H1 (cell line): Measurements from ENCODE around the gene MPC1. TPM values are rescaled to one million over a fixed set of nuclear protein-coding genes. Genes with fewer than 3 reads are reported as not detected.

Experiments
- CTCF ChIA-PET: fragments of 300-600 bp; sonication (Branson Sonifier 250); formaldehyde crosslinking; loops from one replicate; lab custom pipeline; 2021; ENCODE audit not compliant: partially characterized antibody; lab: Charles Lee
- POLR2A ChIA-PET: fragments of 300-600 bp; sonication (Branson Sonifier 250); formaldehyde crosslinking; loops from one replicate; lab custom pipeline; 2021; ENCODE audit warnings: inconsistent platforms; ENCODE audit not compliant: partially characterized antibody; lab: Charles Lee
- DNase-seq, 2 experiments: peaks; one replicate each; pipeline versions ENCODE4 v3.0.0 to v3.0.0-alpha.2; 2010 to 2022; ENCODE audit warnings: low spot score in 2 of 2, low read depth in 1 of 2, mixed read lengths in 1 of 2
- FAIRE-seq: peaks from 2 replicates; lab custom pipeline; 2011; peaks lifted over from hg19 to GRCh38; lab: Jason Lieb, UNC
- H2AFZ ChIP-seq: 2 replicates; pipeline ENCODE4 v1.8.1; 2012; ENCODE audit warnings: low read length, inconsistent platforms
- H2AK5ac ChIP-seq: 2 replicates; pipeline ENCODE4 v1.6.1; 2013; ENCODE audit warnings: low read depth, low read length
- H2BK120ac ChIP-seq: replicated peaks from 2 replicates; pipeline ENCODE3; 2013; ENCODE audit warnings: low read depth, low read length, inconsistent platforms
- H2BK12ac ChIP-seq: 2 replicates; pipeline ENCODE4 v1.6.1; 2013; ENCODE audit warnings: low read depth, low read length
- H2BK15ac ChIP-seq: 2 replicates; pipeline ENCODE4 v1.6.1; 2013; ENCODE audit warnings: low read length
- H2BK20ac ChIP-seq: 2 replicates; pipeline ENCODE4 v1.6.1; 2013; ENCODE audit warnings: low read length
- H2BK5ac ChIP-seq: 2 replicates; pipeline ENCODE4 v1.6.1; 2013; ENCODE audit warnings: low read depth, low read length
- H3K14ac ChIP-seq: 2 replicates; pipeline ENCODE4 v1.6.1; 2013; ENCODE audit warnings: inconsistent platforms; ENCODE audit not compliant: insufficient read length
- H3K18ac ChIP-seq: 2 replicates; pipeline ENCODE4 v1.6.1; 2013; ENCODE audit warnings: low read length; ENCODE audit errors: extremely low read depth
- H3K23ac ChIP-seq: 2 replicates; pipeline ENCODE4 v1.6.1; 2013; ENCODE audit warnings: inconsistent platforms; ENCODE audit not compliant: insufficient read length
- H3K23me2 ChIP-seq: 2 replicates; pipeline ENCODE4 v1.6.1; 2013; ENCODE audit warnings: low read depth, low read length
- H3K27ac ChIP-seq: 2 replicates; pipeline ENCODE4 v1.6.1; 2011; ENCODE audit warnings: low read depth, low read length, inconsistent platforms
- H3K27me3 ChIP-seq, 4 experiments: replicated peaks in 1 of 4; 1 replicate in 1 of 4; 2 replicates in 3 of 4; pipeline versions ENCODE4 v1.6.1 to v1.8.1; 2011 to 2013; ENCODE audit warnings: low read length in 3 of 4, mild to moderate bottlenecking in 3 of 4, inconsistent platforms in 2 of 4, mixed read lengths in 2 of 4, moderate library complexity in 1 of 4; ENCODE audit not compliant: control insufficient read depth in 3 of 4, insufficient read depth in 3 of 4; ENCODE audit errors: extremely low read depth in 1 of 4
- H3K36me3 ChIP-seq, 4 experiments: 2 replicates each; pipeline versions ENCODE4 v1.6.1 to v1.8.1; 2011 to 2013; ENCODE audit warnings: mild to moderate bottlenecking in 4 of 4, low read length in 3 of 4, moderate library complexity in 2 of 4, control low read depth in 1 of 4, inconsistent platforms in 1 of 4; ENCODE audit not compliant: insufficient read depth in 4 of 4, control insufficient read depth in 2 of 4
- H3K4ac ChIP-seq: replicated peaks from 2 replicates; pipeline ENCODE3; 2013; ENCODE audit warnings: low read length, low read depth, mixed read lengths, inconsistent platforms; ENCODE audit not compliant: insufficient read length
- H3K4me1 ChIP-seq, 4 experiments: replicated peaks in 1 of 4; 1 replicate in 1 of 4; 2 replicates in 3 of 4; pipeline versions ENCODE4 v1.6.1 to v1.8.1; 2011 to 2013; ENCODE audit warnings: low read length in 3 of 4, inconsistent platforms in 2 of 4, mixed read lengths in 1 of 4; ENCODE audit not compliant: insufficient read depth in 4 of 4, control insufficient read depth in 3 of 4
- H3K4me2 ChIP-seq, 2 experiments: 2 replicates each; pipeline versions ENCODE4 v1.6.1 to v1.8.1; 2011 to 2013; ENCODE audit warnings: low read depth in 2 of 2, low read length in 2 of 2, control low read depth in 1 of 2, inconsistent platforms in 1 of 2, mild to moderate bottlenecking in 1 of 2; ENCODE audit not compliant: insufficient read depth in 1 of 2
- H3K4me3 ChIP-seq, 4 experiments: fragments of 200-600, 300-600 bp in 1 of 4; sonication (generic), shearing (Covaris generic), sonication (Bioruptor Twin) in 1 of 4; 2 replicates each; pipeline versions ENCODE4 v1.5.1 to v1.8.1; 2011 to 2016; ENCODE audit warnings: low read length in 4 of 4, low read depth in 3 of 4, control low read depth in 2 of 4, inconsistent platforms in 2 of 4, mild to moderate bottlenecking in 2 of 4, mixed read lengths in 1 of 4, moderate library complexity in 1 of 4; ENCODE audit not compliant: insufficient read depth in 2 of 4; ENCODE audit errors: extremely low read depth in 1 of 4
- H3K56ac ChIP-seq: replicated peaks from 2 replicates; pipeline ENCODE3; 2013; ENCODE audit warnings: low read depth, mild to moderate bottlenecking, mixed read lengths, low read length, inconsistent platforms; ENCODE audit not compliant: insufficient read length
- H3K79me1 ChIP-seq: 2 replicates; pipeline ENCODE4 v1.6.1; 2013; ENCODE audit warnings: low read depth, low read length, control low read depth
- H3K79me2 ChIP-seq, 2 experiments: 2 replicates each; pipeline versions ENCODE4 v1.6.1 to v1.8.1; 2012 to 2013; ENCODE audit warnings: low read length in 2 of 2, mild to moderate bottlenecking in 2 of 2, inconsistent platforms in 1 of 2; ENCODE audit not compliant: insufficient read depth in 2 of 2, control insufficient read depth in 1 of 2
- H3K9ac ChIP-seq, 4 experiments: replicated peaks in 1 of 4; 1 replicate in 1 of 4; 2 replicates in 3 of 4; pipeline versions ENCODE4 v1.6.1 to v1.8.1; 2011 to 2013; ENCODE audit warnings: low read depth in 3 of 4, low read length in 3 of 4, control low read depth in 2 of 4, mild to moderate bottlenecking in 2 of 4, moderate library complexity in 2 of 4, inconsistent platforms in 1 of 4; ENCODE audit errors: extremely low read depth in 1 of 4
- H3K9me3 ChIP-seq, 2 experiments: 2 replicates each; pipeline versions ENCODE4 v1.6.1 to v1.8.1; 2012 to 2013; ENCODE audit warnings: mild to moderate bottlenecking in 2 of 2, moderate library complexity in 2 of 2, control low read depth in 1 of 2, inconsistent platforms in 1 of 2, low read depth in 1 of 2, low read length in 1 of 2, mixed read lengths in 1 of 2; ENCODE audit not compliant: insufficient read depth in 2 of 2
- H4K20me1 ChIP-seq, 2 experiments: replicated peaks in 1 of 2; 2 replicates each; pipeline versions ENCODE3 to v1.8.1; 2011 to 2013; ENCODE audit warnings: inconsistent platforms in 2 of 2, low read length in 2 of 2, mild to moderate bottlenecking in 1 of 2; ENCODE audit not compliant: insufficient read depth in 2 of 2, control insufficient read depth in 1 of 2
- H4K5ac ChIP-seq: 2 replicates; pipeline ENCODE4 v1.6.1; 2013; ENCODE audit warnings: low read length, low read depth, mixed read lengths, inconsistent platforms; ENCODE audit not compliant: insufficient read length
- H4K8ac ChIP-seq: 2 replicates; pipeline ENCODE4 v1.8.0; 2013; ENCODE audit warnings: mild to moderate bottlenecking, moderate library complexity, low read length, inconsistent platforms; ENCODE audit not compliant: insufficient read depth; ENCODE audit errors: extremely low read depth
- H4K91ac ChIP-seq: replicated peaks from 2 replicates; pipeline ENCODE3; 2013; ENCODE audit warnings: low read length, mixed read lengths, inconsistent platforms; ENCODE audit not compliant: insufficient read length
- GTF2F1 ChIP-seq: IDR thresholded peaks from 2 replicates; pipeline ENCODE4 v1.6.1; 2012; ENCODE audit warnings: low read depth, low read length, improper control_type of control experiment, borderline replicate concordance
- WGBS, 2 experiments: shearing (Covaris generic) in 1 of 2; methylation state at CpG; one replicate each; pipeline versions ENCODE4 v1.1.6 to v1.1.7; 2013 to 2015; ENCODE audit warnings: low lambda C conversion rate in 2 of 2, mixed read lengths in 2 of 2, inconsistent platforms in 1 of 2, low coverage in 1 of 2, missing lambda C conversion rate in 1 of 2; ENCODE audit not compliant: insufficient replicate concordance in 2 of 2, insufficient coverage in 1 of 2, insufficient read length in 1 of 2; ENCODE audit errors: extremely low coverage in 1 of 2, missing lambda C conversion rate in 1 of 2; 5-methylcytosine and 5-hydroxymethylcytosine counted together
- polyA plus RNA-seq, 7 experiments: library from polyadenylated mRNA; depleted of rRNA in 3 of 7; stranded (reverse) in 5 of 7; unstranded in 2 of 7; fragments of >200 nt in 5 of 7; fragments of 200-250 nt in 2 of 7; gene quantifications; 1 replicate in 5 of 7; 2 replicates in 1 of 7; 4 replicates in 1 of 7; pipeline versions ENCODE4 v1.2.1 to v1.2.3, GENCODE V29; 2011 to 2013; ENCODE audit warnings: missing spikeins in 2 of 7, mixed read lengths in 2 of 7
- total RNA-seq: library from RNA; stranded (reverse); fragmentation: NEBNext Ultra II Directional; extraction: Animal tissue kit (Norgen Biotek cat#: 25700); gene quantifications from 2 replicates; pipeline ENCODE4 v1.2.1, GENCODE V29; 2021

Gene MPC1
- total and polyA plus RNA-seq, 2 of the 8 experiments (the other 6 are each of a cell fraction or from before 2014, with no cell fraction given): 10.2 to 12.6 TPM

GRCh38 chr6:166395351-166395750, 12.6 kb upstream of the MPC1 start:
- H3K27me3 ChIP-seq: no peaks in the 10 kb centered on the region; a peak in 1 of 7 replicates
- H3K23ac ChIP-seq: no peak overlapping the region
- H4K91ac ChIP-seq: no peak overlapping the region
- no peak overlapping the region for H3K18ac ChIP-seq
- FAIRE-seq (no peak), DNase-seq (no peak)
- ChIA-PET CTCF (interaction anchor here (1.0 to 1.6 kb wide), 7 partner anchors 13 to 119 kb away, joined by 3 to 7 read pairs (median 4); partner anchors contain the start of gene PRR18), POLR2A (interaction anchor here (0.6 kb wide), 1 partner anchor 12 kb away, joined by 3 read pairs; no protein-coding TSS in a partner anchor)
- H2BK20ac ChIP-seq: no peak overlapping the region
- H2BK12ac ChIP-seq: no peak overlapping the region
- no peak overlapping the region for H2BK120ac ChIP-seq
- no peak overlapping the region for H4K5ac ChIP-seq
- H3K23me2 ChIP-seq: no peaks in the 10 kb centered on the region
- H2BK15ac ChIP-seq: no peak overlapping the region
- no peaks in the 10 kb centered on the region for H3K79me2 ChIP-seq
- peaks cover 0 to 3% (median 2%) of the 10 kb centered on the region in 4 experiments; a peak in 3 of 7 replicates for H3K4me1 ChIP-seq
- no peak overlapping the region for H3K9ac ChIP-seq
- H2BK5ac ChIP-seq: no peak overlapping the region; the same call in 1 of the 2 replicates
- no peak overlapping the region for H3K27ac ChIP-seq
- H3K36me3 ChIP-seq: no peaks in the 10 kb centered on the region
- H3K9me3 ChIP-seq: peaks cover 0 to 4% of the 10 kb centered on the region in 2 experiments; a peak in 2 of 4 replicates
- no peak overlapping the region for H4K8ac ChIP-seq
- H3K4me2 ChIP-seq: no peak overlapping the region
- H3K14ac ChIP-seq: no peak overlapping the region
- H3K56ac ChIP-seq: no peak overlapping the region
- H3K4ac ChIP-seq: no peak overlapping the region
- no peak overlapping the region for H3K4me3 ChIP-seq
- no peaks in the 10 kb centered on the region for H3K79me1 ChIP-seq
- H2AFZ ChIP-seq: no peak overlapping the region
- H4K20me1 ChIP-seq: no peaks in the 10 kb centered on the region
- 97% methylated on average over 6 of the region's 6 CpGs; no CpG with 5 or more reads in 1 of the 2 experiments for WGBS, 2 experiments
- H2AK5ac ChIP-seq: no peak overlapping the region
- no peak for TF ChIP-seq GTF2F1
